GM12891 (cell line): ENCODE data around the gene GP1BB.

Experiments
- PAX5 ChIP-seq: IDR thresholded peaks from 2 replicates; pipeline ENCODE4 v1.6.1; 2011; ENCODE audit warnings: low read length, moderate library complexity, mild to moderate bottlenecking; ENCODE audit not compliant: insufficient read depth, severe bottlenecking
- POLR2A ChIP-seq: IDR thresholded peaks from 2 replicates; pipeline ENCODE4 v1.6.1; 2011; ENCODE audit warnings: low read depth, low read length, control low read depth
- POLR2AphosphoS5 ChIP-seq: IDR thresholded peaks from 2 replicates; pipeline ENCODE4 v1.6.1; 2011; ENCODE audit warnings: low read depth, low read length, control low read depth
- SPI1 ChIP-seq: IDR thresholded peaks from 2 replicates; pipeline ENCODE4 v1.6.1; 2011; ENCODE audit warnings: low read depth, low read length, control low read depth
- TAF1 ChIP-seq: IDR thresholded peaks from 2 replicates; pipeline ENCODE4 v1.6.1; 2011; ENCODE audit warnings: low read depth, low read length, control low read depth

DNA sequence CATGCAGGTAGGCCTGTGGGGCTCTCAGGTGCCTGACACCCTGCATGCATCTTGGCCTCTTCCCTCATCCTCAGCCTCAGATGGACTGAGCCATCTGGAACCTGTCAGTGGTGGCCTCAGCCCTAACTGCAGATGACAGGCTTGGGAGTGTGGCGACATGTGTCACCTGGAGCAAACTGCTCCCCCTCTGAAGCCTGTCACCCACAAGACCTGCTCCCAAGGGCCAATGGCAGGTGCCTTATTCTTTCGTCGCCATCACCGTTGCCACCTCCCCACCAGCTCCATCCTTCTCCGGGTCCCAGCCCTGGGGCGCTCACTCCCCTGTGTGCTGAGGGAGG, 12.6 kb upstream of the GP1BB start:
- TF ChIP-seq POLR2AphosphoS5 (no peak), POLR2A (no peak), TAF1 (no peak), SPI1 (no peak), PAX5 (no peak)
